ENCODE results near the gene TBXA2R.
A peak's percentile ranks its signal among the peaks of the same experiment; 100 is the strongest.

Gene TBXA2R

GRCh38 chr19:3576696-3577443 lies 29.8 kb downstream of the TBXA2R start:
- DNase-seq: no peak

DNA sequence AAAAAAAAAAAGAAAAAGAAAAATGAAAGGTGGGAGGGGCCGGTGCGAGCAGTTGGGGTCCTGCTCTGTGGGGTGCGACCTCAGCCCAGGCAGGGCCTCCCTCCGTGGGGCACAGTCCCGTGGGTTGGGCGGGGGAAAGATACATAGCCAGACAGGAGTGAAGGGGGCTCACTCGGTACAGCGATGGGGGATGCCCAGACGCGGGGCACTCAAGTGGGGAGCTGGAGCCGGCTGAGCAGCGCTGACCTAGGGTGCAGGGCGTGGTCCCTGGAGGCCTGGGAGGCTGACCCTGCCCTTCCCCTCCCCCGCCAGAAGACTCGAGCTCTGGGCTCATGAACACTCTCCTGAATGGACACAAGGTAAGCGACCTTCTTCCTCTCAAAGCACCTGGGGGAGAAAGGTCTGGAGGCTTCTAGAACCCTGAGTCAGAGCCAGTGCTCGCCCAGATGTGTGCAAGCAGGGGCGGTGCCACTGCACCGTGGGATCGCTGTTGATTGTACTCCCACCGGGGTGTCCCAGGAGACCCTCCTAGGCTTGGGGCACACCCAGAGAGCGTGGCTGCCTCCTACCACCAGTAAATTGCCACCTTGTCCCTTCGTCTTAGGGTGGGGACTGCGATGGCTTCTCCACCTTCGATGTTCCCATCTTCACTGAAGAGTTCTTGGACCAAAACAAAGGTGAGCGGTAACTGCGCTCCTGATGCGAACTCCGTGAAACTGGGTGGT lies 30.6 kb downstream of the TBXA2R start:
- DNase-seq: no peak

DNA sequence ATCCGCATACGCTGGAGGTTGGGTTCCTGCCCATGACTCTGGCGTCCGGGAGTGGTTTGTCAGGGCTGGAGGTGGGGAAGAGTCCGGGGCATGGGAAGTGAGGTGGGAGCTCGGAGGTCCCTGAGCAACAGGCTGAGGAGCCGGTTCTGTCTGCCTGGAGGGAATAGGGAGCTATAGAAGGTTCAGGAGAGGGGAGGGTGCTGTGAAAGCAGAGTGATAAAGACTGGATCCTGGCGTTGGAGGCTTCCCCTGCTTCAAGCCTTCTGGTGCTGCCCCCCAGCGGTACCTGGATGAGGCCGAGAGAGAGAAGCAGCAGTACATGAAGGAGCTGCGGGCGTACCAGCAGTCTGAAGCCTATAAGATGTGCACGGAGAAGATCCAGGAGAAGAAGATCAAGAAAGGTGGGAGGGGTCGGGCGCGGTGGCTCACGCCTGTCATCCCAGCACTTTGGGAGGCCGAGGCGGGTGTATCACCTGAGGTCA lies 31.4 kb downstream of the TBXA2R start:
- no peak for DNase-seq

DNA sequence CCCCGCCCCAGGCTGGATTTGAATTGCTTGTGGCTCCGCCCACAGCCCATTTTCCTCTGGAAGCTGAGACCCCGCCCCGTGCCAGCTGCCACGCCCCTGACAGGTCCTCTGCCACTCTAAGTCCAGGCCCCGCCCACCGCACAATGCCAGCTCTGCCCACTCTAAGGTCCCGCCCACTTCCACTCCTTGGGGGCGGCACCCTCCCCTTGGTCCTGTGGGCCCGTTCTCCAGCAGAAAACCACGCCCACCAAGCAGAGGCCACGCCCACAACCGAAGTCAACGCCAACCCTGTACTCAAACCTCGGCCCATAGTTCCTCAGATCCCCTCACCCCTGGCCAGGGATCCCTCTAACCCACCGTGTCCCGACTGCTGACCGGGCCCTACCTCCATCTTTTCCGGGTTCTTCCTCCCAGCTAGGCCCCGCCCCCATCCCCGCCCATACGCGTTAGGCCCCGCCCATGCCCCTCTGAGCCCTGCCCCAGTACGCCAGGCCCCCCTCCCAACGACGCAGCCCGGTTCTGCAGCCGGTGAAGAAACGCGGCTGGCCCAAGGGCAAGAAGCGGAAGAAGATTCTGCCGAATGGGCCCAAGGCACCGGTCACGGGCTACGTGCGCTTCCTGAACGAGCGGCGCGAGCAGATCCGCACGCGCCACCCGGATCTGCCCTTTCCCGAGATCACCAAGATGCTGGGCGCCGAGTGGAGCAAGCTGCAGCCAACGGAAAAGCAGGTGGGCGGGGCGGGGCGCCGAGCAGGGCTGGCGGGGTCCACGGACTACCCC lies 32.6 kb downstream of the TBXA2R start:
- DNase-seq: peak; percentile 67 to 93 (median 83)

DNA sequence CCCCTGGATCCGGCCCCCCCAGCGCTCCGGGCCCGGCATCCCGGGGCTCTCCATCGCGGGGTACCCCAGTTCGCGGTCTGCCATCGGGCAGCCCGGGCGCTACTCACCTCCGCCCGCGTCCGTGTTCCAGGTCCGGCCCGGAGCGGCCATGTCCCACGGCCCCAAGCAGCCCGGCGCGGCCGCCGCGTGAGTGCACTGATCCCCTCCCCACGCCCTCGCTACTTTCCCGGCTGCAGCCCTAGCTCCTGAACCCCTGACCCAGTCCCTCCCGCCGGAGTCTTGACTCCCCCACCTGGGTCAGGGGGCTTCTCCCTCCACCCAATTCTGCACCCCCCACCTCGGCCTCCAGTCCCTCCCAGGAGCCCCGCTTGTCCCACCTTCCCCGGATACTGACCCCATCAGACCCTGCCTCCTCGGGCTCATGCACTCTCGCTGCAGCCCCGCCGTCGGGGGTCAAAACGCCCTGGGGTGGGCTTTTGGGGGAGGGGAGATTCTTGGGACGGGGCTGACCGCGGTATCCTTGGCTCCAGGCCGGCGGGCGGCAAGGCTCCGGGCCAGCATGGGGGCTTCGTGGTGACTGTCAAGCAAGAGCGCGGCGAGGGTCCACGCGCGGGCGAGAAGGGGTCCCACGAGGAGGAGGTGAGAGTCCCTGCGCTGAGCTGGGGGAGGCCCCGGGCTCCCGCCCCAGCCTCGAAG lies 33.4 kb downstream of the TBXA2R start:
- DNase-seq: peak in 1 of 3 experiments; percentile 58

DNA sequence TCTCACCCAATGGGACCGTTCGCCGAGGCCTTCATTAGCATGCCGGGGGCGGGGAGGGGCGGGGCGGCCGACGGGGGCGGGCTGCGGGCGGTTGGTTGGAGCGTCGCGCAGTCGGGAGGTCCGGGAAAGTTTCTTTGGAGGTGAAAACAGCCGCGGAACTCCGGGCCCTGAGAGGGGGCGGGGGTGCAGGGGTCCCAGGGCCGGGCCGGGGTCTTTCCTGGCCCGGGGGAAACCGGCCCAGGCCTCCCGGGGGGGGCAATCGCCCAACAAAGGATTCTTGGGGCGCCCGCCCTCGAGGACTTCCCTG lies 33.9 kb downstream of the TBXA2R start, which contains the start of gene HMG20B:
TSS of gene HMG20B (plus strand) at position 90 of the 307 bp plus-strand sequence. CDS start 366 bp downstream, outside the sequence.
- peak in 1 of 3 experiments; percentile 79 for DNase-seq

- DNase-seq: peak; percentile 99 to 100 (median 100)
Measured at GRCh38 chr19:3572132-3572854, 34.4 kb downstream of the TBXA2R start.

DNA sequence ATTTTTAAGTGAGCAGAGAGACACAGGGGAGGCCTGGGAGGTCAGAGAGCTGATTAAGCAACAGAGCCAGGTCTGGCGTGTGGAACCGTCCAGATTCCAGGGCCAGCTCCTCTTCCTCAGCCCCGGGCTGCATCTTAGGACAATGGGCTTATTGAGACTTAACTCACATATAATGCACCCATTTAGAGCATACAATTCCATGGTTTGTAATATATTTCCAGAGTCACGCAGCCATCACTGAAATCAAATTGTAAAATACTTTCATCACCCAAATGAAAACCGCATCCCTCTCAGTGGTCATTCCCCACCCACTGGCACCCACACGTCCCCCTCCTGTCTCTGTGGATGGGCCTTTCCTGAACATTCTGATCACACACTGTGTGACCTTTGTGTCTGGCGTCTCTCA lies 36.1 kb downstream of the TBXA2R start:
- DNase-seq: no peak

GRCh38 chr19:3570042-3570441 lies 36.6 kb downstream of the TBXA2R start:
- peak in 1 of 3 experiments; percentile 63 for DNase-seq

- DNase-seq: no peak
Measured at GRCh38 chr19:3565139-3565538, 41.5 kb downstream of the TBXA2R start.

GRCh38 chr19:3563709-3564524 lies 42.8 kb downstream of the TBXA2R start:
- no peak for DNase-seq

- peak; percentile 97 to 98 (median 97) for DNase-seq
Measured at GRCh38 chr19:3557461-3558248, 49.0 kb downstream of the TBXA2R start, which contains the start of gene MFSD12. MFSD12 (minus strand) TSS chr19:3557586; CDS start chr19:3557403, 183 bp downstream.

- peak; percentile 31 to 73 (median 66) for DNase-seq
Measured at GRCh38 chr19:3556978-3557460, 49.7 kb downstream of the TBXA2R start.

DNA sequence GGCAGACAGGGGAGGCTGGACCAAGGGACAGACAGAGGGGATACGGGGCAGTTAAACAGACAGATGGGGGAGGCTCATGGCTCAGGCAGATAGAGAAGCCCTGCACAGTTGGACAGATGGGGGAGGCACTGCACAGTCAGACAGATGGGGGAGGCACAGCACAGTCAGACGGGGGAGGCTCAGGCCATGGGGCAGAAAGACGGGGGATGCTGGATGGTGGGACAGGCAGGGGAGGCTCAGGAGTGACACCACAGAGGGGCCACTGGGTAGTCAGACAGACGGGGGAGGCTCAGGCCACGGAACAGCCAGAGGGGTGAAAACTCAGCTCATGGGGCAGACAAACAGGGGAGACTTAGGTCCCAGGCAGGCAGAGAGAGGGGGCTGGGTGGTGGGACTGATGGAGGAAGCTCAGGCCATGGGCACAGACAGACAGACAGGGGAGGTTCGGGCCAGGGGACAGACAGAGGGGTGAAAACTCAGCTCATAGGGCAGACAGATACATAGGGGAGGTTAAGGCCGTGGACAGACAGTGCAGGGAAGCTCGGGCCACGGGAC lies 50.2 kb downstream of the TBXA2R start:
- DNase-seq: no peak

DNA sequence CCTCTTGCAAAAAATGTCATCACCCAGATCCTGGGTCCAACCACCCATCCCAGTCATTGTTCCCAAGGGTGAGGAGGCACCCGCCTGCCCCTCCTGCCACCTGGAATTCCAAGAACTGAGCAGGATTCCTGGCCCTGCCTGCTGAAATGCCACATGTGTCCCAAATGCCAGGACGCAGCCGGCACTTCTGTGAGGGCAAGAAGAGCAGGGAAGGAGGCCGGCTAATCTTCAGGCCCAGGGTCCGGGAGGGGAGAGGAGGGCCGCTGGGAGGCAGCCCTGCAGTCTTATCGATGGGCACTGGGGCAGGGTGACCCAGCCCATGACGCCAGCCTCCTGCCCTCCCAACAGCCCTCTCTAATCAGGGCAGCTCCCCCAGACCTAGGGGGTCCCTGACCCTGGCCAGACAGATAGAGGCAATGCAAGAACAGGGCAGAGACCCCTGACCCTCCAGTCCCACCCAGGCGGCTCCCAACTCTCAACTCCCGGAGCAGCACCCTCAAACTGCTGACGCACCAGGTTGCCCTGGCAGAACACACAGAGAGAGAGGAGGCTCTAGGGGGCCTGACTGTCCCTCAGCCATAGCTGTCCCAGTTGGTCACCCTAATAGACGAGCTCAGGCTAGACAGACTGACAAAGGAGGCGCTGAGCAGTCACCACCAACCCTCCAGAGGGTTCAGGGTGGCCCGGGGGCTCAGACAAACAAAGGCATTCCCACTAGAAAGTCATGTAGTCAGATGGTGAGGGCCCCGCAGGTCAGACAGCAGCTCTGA lies 50.8 kb downstream of the TBXA2R start:
- no peak for DNase-seq

DNA sequence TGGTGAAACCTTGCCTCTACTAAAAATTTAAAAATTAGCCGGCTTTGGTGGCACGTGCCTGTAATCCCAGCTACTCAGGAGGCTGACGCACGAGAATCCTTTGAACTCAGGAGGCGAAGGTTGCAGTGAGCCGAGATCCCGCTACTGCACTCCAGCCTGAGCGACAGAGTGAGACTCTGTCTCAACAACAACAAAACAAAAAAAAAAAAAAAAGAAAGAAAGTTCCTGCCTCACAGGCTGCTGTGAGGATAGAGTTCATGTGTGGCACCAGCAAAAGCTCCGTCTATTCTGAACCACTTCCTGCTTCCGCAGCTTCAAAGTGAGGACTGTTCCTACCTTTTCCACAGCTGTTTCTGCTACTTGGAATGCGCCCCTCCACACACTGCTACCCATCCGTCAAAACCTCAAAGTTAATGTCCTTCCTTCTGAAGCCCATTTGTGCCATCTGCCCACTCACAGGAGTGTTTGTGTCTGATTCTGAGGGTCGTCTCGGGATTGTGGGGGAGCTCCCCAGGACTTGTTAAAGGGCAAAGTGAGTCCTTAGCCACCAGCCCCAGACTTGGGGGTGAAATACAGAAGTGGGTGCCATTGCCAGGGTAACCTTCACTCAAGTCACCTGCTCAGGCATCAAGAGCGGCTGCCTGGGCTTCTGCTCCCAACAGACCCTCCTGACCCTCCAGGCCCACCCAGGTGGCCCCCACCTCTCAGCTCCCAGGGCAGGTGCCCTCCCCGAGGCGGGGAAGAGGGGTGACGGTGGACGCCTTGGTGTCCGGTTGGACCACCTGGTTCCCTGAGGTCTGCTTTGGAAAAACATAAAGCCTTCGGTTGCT lies 52.2 kb downstream of the TBXA2R start:
- no peak for DNase-seq

DNA sequence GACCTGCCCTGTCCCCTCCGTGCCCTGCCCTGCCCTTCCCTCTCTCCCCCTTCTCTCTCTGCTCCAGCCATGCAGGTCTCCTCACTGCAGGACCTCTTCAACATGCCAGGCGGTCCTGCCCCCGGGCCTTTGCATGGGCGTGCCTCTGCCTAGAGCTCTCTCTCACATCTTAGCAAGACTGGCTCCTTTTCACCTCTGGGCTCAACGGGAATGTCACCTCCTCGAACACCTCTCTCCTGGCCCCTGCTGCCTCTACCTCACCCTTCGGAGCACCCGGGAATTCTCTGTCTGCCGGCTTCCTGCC lies 54.9 kb downstream of the TBXA2R start:
- DNase-seq: no peak

All from NCI-H1417 (cell line).